Measurements from ENCODE around the gene SOS1. TPM values are rescaled to one million over a fixed set of nuclear protein-coding genes. Genes with fewer than 3 reads are reported as not detected.
"Not testable (repeated sequence)": the region's sequence is repeated elsewhere in the genome, so short reads cannot be mapped to it uniquely, and the experiment has no call there.

Gene SOS1
- 10 to 100 TPM; 34.8 to 57.1 TPM for total RNA-seq

DNA sequence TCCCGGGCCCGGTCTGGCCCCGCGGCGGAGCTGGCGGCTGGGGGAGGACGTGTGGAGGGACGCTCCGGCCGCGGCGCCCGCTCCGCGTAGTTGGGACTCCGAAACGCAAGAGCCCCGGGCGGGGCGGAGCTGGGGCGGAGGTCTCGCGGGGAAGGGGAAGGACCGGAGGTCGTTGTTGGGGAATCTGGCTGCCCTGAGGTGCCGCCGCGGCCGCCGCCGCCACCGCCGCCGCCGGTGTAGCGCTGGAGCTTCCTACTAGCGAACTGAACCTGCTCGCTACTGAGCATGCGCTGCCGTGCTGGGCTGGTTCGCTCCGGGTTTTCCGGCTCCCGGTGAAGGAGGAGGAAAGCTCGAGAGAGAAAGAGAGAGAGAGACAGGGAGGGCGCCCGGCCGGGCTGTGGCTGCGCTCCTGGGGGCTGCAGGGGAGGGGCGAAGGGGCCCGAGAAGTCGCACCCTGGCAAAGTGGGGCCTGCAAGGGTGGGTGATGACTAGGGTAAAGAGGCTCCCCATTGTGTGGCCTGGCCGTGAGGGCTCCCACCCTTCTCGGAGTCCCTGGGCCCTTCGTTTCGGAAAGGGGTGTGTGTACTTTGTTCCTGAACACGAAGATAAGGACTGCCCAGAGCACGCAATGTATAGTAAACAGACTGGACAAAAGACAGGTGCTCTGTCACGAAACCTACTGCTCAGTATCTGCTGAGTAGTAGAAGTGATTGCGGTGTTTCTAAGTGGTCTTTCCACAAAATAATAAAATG, at the start of gene SOS1:
Gene SOS1, minus strand, starts transcription at position 281 of the 752 bp plus-strand sequence. CDS start 629 bp downstream, outside the sequence.
- H3K36me3 Mint-ChIP-seq, result peaks cover 28 to 45% of the 10 kb centered on the region in 2 donors
- H3K9me3 Mint-ChIP-seq, result no peaks in the 10 kb centered on the region
- peak; percentile 63 to 69 for ATAC-seq
- H3K27ac Mint-ChIP-seq, result peak within 1 kb of the TSS; percentile 95
- DNase-seq (ENCODE audit: low spot score in 2 of 2), result peak; percentile 90 to 92

DNA sequence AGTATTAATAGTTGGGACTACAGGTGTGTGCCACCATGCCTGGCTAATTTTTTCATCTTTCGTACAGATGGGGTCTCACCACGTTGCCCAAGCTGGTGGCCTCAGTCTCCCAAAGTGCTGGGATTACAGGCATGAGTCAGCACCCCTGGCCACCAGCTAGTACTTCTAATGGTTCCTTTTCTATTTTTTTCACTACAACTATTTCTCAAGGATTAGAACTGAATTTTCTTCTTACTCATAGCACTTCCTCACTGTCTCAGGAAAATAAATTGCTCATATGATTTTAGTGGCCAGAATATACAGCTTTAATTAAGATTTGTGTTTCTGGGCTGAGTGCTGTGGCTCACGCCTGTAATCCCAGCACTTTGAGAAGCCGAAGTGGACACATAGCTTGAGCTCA, 43.2 kb upstream of the SOS1 start:
- DNase-seq (ENCODE audit: low spot score in 2 of 2) (no peak), ATAC-seq (no peak)
- no peaks in the 10 kb centered on the region for H3K36me3 Mint-ChIP-seq
- no peak overlapping the region for H3K27ac Mint-ChIP-seq
- H3K9me3 Mint-ChIP-seq, result no peaks in the 10 kb centered on the region

DNA sequence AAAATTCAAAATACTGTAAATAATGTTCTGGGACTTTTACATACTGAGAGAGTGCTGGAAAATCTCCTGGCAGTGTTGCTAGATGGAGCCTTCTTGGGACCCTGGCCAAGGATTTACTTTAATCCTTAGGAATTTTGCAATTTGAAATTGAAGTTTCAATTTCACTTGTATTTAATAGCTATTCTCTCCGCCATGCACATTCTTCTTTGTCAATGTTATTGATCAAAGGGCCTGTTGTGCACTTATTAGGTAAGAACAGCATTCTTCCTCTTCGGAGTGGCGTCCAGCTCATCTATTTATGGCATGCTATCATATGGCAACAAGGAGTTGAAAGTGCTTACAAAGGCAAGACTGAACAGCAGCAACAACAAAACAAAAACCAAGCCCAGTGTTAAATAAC, 40.1 kb upstream of the SOS1 start:
- Mint-ChIP-seq H3K27ac (no peak overlapping the region), H3K9me3 (no peaks in the 10 kb centered on the region), H3K36me3 (no peaks in the 10 kb centered on the region)
- DNase-seq (ENCODE audit: low spot score in 2 of 2) (no peak), ATAC-seq (no peak)

DNA sequence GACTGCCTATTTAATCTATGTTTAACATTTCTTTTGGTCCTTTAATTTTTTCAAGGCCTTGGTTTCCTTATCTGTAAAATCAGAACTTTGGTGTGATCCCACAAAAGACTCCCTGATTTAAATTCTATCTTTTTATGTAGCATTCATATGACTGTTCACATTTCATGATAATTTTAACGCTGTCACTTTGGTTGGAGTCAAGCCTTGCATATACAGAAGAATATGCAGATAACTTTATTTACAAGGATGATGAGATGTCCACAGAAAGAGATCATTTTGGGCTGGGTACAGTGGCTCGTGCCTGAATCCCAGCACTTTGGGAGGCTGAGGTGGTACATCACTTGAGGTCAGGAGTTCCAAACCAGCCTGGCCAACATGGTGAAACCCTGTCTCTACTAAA, 38.4 kb upstream of the SOS1 start:
- no peaks in the 10 kb centered on the region for H3K9me3 Mint-ChIP-seq
- ATAC-seq (no peak), DNase-seq (ENCODE audit: low spot score in 2 of 2) (no peak)
- no peaks in the 10 kb centered on the region for H3K36me3 Mint-ChIP-seq
- no peak overlapping the region for H3K27ac Mint-ChIP-seq

DNA sequence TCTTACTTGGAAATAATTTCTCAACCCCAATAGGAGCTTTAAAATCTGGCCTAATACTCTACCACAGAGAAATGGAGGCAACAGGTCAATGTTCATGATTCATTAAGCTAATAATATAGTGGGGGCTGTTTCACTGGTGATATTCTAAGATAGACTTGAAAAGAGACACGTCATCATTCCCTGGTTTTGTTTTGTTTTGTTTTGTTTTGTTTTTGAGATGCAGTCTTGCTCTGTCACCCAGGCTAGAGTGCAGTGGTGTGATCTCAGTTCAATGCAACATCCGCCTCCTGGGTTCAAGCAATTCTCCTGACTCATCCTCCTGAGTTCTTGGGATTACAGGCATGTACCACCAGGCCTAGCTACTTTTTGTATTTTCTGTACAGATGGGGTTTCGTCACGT, 37.5 kb upstream of the SOS1 start:
- H3K36me3 Mint-ChIP-seq, result no peaks in the 10 kb centered on the region
- DNase-seq (ENCODE audit: low spot score in 2 of 2) (no peak), ATAC-seq (no peak)
- no peaks in the 10 kb centered on the region for H3K9me3 Mint-ChIP-seq
- no peak overlapping the region for H3K27ac Mint-ChIP-seq

DNA sequence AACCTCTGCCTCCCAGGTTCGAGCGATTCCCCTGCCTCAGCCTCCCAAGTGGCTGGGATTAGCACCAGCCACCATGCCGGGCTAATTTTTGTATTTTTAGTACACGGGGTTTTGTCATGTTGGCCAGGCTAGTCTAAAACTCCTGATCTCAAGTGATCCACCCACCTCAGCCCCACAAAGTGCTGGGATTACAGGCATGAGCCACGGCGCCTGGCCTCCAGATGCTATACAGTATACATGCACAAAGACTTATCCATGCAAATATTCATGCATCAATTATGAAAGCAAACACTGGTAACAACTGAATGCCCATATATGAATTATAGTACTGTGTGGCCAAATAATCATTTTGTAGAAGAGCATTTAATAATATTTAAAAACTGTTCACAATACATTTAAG, 36.0 kb upstream of the SOS1 start:
- ATAC-seq (no peak), DNase-seq (ENCODE audit: low spot score in 2 of 2) (no peak)
- Mint-ChIP-seq H3K36me3 (no peaks in the 10 kb centered on the region), H3K9me3 (no peaks in the 10 kb centered on the region), H3K27ac (no peak overlapping the region)

DNA sequence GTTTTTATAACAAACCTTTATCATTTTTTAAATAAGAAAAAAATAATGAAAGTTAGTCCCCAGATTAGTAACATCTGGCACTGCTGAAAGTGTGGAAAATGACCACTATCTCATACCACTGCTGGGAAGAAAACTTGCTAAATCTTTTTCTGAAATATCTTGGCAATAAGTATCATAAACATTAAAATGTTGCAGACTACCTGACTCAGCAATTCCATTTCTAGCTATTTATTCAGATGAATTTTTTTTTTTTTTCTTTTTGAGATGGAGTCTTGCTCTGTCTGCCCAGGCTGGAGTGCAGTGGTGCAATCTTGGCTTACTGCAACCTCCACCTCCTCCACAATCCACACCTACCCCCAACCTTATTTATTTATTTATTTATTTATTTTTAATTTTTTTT, 35.3 kb upstream of the SOS1 start:
- H3K27ac Mint-ChIP-seq, result no peak overlapping the region

DNA sequence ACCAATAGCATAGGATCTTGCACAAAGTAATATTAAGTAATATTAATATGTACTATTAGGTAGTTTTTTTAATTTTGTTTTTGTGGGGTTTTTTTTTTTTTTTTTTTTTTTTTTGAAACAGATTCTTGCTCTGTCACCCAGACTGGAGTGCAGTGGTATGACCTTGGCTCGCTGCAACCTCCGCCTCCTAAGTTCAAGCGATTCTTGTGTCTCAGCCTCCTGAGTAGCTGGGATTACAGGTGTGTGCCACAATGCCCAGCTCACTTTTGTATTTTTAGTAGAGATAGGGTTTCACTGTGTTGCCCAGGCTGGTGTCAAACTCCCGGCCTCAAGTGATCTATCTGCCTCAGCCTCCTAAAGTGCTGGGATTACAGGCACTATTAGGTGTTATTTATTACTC, 34.7 kb upstream of the SOS1 start:
- not testable (repeated sequence) for ATAC-seq; H3K36me3 Mint-ChIP-seq; H3K27ac Mint-ChIP-seq; DNase-seq (ENCODE audit: low spot score in 2 of 2); H3K9me3 Mint-ChIP-seq

More for the DNA sequence above, 35.3 kb upstream of the SOS1 start:
- no peaks in the 10 kb centered on the region for H3K36me3 Mint-ChIP-seq
- DNase-seq (ENCODE audit: low spot score in 2 of 2) (no peak), ATAC-seq (no peak)
- H3K9me3 Mint-ChIP-seq, result no peaks in the 10 kb centered on the region

DNA sequence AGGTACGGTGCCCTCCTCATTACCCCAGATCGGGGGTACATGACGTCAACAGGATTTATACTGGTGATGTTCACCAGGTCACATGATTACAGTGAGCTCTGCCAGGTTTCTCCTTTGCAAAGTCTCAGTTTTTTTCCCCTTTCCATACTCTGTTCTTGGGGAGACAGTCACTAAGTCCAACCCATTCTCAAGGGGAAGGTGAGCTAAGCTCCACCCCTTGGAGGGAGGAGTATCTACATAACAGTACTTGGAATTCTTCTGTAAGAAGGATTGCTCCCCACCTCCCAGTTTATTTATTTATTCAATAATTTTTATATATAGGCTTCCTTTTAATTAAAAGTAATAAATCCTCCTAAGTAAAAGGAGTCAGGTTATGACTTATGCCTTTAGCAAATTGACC, 34.1 kb upstream of the SOS1 start:
- H3K27ac Mint-ChIP-seq, result no peak overlapping the region
- no peaks in the 10 kb centered on the region for H3K9me3 Mint-ChIP-seq
- H3K36me3 Mint-ChIP-seq, result no peaks in the 10 kb centered on the region
- ATAC-seq (no peak), DNase-seq (ENCODE audit: low spot score in 2 of 2) (no peak)

DNA sequence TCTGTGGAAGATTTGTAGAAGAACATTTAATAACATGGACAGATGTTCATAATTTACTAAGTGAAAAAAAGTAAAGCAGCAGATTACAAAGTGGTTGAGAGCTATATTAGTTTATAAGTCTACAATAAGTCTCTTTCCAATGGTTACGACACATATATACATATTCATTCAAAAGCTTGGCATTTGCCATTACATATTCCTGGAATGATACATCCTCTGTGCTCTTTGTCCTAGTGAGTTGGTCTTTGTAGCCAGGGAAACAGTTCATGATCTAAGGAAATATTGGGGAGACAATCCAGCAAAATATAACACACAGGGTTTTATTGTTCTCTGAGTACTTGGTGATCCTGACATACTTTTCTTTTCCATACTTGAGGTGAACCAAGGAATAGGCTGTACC, 32.5 kb upstream of the SOS1 start:
- no peak for ATAC-seq
- no peak overlapping the region for H3K27ac Mint-ChIP-seq
- no peaks in the 10 kb centered on the region for H3K9me3 Mint-ChIP-seq
- DNase-seq (ENCODE audit: low spot score in 2 of 2), result no peak
- no peaks in the 10 kb centered on the region for H3K36me3 Mint-ChIP-seq

DNA sequence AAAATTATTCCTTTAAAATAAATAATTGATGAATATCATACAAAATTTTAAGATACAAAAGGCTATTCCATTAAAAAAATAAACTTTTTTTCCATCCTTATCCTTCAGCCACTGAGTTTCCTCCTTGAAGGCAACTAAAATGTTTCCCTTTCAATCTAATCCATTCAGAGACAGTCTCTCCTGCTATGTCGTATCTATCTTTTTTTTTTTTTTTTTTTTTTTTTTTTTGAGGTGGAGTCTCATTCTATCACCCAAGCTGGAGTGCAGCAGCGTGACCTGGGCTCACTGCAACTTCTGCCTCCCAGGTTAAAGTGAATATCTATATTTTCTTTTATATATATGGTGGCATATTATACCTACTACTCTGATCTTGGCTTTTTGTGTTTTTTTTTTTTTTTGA, 31.7 kb upstream of the SOS1 start:
- no peak for DNase-seq (ENCODE audit: low spot score in 2 of 2)
- ATAC-seq, result no peak

DNA sequence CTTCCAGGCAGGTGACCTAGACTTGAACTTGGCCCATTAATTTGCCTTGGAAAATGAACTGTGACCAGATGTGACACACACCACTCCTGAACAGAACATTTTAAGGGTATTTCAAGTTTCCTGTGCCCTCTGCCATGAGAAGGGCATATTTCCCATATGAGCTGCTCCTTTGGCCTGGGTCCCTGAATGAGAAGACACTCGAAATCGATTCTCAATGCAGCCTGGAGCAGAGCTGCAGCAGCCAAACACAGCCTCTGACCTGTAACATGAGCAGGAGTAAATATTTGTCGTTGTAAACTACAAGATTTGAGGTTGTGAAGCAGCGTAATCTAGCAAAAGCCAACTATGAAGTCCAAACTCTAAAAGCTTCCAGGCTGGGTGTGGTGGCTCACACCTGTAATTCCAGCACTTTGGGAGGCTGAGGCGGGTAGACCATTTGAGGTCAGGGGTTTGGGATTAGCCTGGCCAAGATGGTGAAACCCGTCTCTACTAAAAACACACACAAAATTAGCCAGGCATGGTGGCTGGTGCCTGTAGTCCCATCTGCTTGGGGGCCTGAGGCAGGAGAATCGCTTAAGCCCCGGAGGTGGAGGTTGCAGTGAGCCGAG, 30.1 kb upstream of the SOS1 start:
- Mint-ChIP-seq H3K36me3 (no peaks in the 10 kb centered on the region), H3K9me3 (no peaks in the 10 kb centered on the region), H3K27ac (no peak overlapping the region)
- DNase-seq (ENCODE audit: low spot score in 2 of 2) (no peak), ATAC-seq (no peak)

More for the DNA sequence above, 31.7 kb upstream of the SOS1 start:
- H3K27ac Mint-ChIP-seq, result no peak overlapping the region
- H3K9me3 Mint-ChIP-seq, result no peaks in the 10 kb centered on the region
- H3K36me3 Mint-ChIP-seq, result no peaks in the 10 kb centered on the region

DNA sequence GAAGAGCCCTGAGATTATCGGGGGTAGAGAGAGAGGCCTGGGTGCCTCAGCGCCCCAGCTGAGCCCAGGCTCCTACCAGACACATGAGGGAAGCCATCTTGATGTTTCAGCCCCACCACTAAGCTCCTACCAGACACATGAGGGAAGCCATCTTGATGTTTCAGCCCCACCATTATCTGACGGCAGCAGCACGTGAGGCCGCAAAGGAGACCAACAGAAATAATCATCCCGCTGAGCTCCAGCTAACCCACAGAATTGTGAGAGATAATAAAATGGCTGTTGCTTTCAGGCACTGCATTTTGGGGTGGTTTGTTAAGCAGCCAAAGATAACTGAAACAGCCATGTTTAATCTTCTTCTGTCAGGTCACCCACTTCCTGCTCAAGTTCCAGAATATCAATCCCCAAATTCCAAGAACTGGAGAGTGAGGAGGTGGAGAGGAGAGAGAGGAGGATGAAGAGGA, 29.3 kb upstream of the SOS1 start:
- ATAC-seq, result no peak

DNA sequence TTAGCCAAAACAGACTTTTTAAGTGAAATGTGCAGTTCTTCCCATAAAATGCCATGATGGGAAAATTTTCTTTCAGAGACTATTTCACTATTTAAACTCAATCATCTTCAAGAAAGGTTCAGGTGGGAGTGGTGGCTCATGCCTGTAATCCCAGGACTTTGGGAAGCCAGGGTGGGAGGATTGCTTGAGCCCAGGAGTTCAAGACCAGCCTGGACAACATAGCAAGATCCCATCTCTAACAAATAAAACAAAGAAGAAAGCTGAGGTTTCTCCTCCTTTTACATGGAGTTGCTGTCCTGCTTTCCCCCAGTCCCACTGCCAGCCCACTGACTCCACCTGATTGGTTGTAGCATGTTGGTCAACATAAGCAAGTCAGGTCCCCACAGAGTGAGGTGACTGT, 25.8 kb upstream of the SOS1 start:
- DNase-seq (ENCODE audit: low spot score in 2 of 2), result no peak

More for the DNA sequence above, 29.3 kb upstream of the SOS1 start:
- DNase-seq (ENCODE audit: low spot score in 2 of 2), result no peak
- H3K9me3 Mint-ChIP-seq, result no peaks in the 10 kb centered on the region
- no peaks in the 10 kb centered on the region for H3K36me3 Mint-ChIP-seq
- no peak overlapping the region for H3K27ac Mint-ChIP-seq

DNA sequence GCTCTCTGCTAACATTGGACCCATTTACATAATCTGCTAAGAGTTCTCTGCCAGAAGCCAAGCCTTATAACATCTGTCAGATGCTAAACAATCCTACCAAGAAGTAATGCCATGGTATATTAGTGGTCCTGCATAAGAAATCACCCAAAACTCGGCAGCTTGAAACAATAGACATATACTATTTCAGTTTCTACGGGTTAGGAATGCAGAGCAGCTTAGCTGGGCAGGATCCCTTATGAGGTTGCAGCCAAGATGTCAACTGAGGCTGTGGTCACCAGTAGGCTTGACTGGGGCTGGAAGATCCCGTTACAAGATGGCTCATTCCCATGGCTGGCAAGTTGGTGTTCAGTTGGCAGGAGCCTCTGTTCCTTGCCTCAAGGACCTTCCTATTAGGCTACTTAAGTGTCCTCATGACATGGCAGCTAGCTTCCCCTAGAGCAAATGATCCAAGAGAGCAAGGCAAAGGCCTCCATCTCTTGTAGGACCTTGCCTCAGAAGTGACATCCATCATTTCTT, 25.1 kb upstream of the SOS1 start:
- Mint-ChIP-seq H3K9me3 (no peaks in the 10 kb centered on the region), H3K27ac (no peak overlapping the region), H3K36me3 (no peaks in the 10 kb centered on the region)
- ATAC-seq, result no peak
- no peak for DNase-seq (ENCODE audit: low spot score in 2 of 2)

More for the DNA sequence above, 25.8 kb upstream of the SOS1 start:
- H3K9me3 Mint-ChIP-seq, result no peaks in the 10 kb centered on the region
- no peak overlapping the region for H3K27ac Mint-ChIP-seq
- ATAC-seq, result no peak
- no peaks in the 10 kb centered on the region for H3K36me3 Mint-ChIP-seq

DNA sequence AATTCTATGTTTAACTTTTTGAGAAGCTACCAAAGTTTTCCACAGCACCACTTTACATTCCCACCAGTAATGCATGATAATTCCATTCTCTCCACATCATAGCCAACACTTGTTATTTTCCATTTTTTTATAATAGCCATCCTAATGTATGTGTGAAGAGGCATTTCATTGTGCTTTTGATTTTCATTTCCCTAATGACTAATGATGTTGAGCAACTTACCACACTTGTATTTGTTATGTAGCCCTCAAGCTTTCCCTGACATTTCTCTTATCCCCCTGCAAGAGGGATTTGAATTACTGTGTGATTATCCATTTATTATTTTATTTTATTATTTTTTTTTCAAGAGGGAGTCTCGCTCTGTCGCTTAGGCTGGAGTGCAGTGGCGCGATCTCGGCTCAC, 23.6 kb upstream of the SOS1 start:
- ATAC-seq, result no peak

DNA sequence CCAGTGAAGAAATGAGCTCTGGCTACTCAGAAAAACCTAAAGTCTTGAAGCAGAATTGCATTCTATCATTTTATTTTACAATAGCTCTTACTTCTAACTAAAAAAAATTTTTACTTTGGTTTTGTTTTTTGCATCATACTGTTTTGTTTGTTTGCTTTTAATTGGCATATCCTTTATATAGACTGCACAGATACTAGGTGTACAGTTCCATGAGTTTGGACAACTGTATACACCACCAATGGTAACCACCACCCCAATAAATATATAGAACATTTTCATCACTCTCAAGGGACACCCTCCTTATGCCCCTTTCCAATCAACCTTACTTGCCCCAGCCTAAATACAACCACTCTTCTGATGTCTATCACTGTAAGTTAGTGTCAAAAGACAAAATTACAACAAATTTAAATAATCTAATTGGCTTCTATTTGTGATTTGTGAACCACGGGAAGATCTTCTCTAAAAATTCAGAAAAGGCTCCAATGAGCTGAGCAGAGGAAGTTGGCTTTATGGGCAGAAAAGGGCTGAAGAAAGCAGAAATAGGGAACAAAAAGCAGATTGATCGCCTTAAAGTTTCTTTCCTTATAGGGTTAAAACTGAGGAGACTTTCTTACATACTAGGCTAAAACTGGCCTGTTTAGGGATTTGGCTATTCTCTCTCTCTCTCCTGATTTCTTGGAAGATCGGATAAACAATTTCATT, 22.2 kb upstream of the SOS1 start:
- DNase-seq (ENCODE audit: low spot score in 2 of 2) (no peak), ATAC-seq (no peak)
- Mint-ChIP-seq H3K9me3 (no peaks in the 10 kb centered on the region), H3K36me3 (no peaks in the 10 kb centered on the region), H3K27ac (no peak overlapping the region)

More for the DNA sequence above, 23.6 kb upstream of the SOS1 start:
- H3K9me3 Mint-ChIP-seq, result no peaks in the 10 kb centered on the region
- H3K36me3 Mint-ChIP-seq, result no peaks in the 10 kb centered on the region
- H3K27ac Mint-ChIP-seq, result no peak overlapping the region
- DNase-seq (ENCODE audit: low spot score in 2 of 2), result no peak
